H1 (cell line): ENCODE results near the gene DGKI. TPM values are rescaled to one million over a fixed set of nuclear protein-coding genes. Genes with fewer than 3 reads are reported as not detected.

Source experiments
- CTCF ChIA-PET: fragments of 300-600 bp; sonication (Branson Sonifier 250); formaldehyde crosslinking; loops from one replicate; lab custom pipeline; 2021; ENCODE audit not compliant: partially characterized antibody; lab: Charles Lee
- POLR2A ChIA-PET: fragments of 300-600 bp; sonication (Branson Sonifier 250); formaldehyde crosslinking; loops from one replicate; lab custom pipeline; 2021; ENCODE audit warnings: inconsistent platforms; ENCODE audit not compliant: partially characterized antibody; lab: Charles Lee
- DNase-seq, 2 experiments: peaks; one replicate each; pipeline versions ENCODE4 v3.0.0 to v3.0.0-alpha.2; 2010 to 2022; ENCODE audit warnings: low spot score in 2 of 2, low read depth in 1 of 2, mixed read lengths in 1 of 2
- FAIRE-seq: peaks from 2 replicates; lab custom pipeline; 2011; peaks lifted over from hg19 to GRCh38; lab: Jason Lieb, UNC
- H2AFZ ChIP-seq: 2 replicates; pipeline ENCODE4 v1.8.1; 2012; ENCODE audit warnings: low read length, inconsistent platforms
- H2AK5ac ChIP-seq: 2 replicates; pipeline ENCODE4 v1.6.1; 2013; ENCODE audit warnings: low read depth, low read length
- H2BK120ac ChIP-seq: replicated peaks from 2 replicates; pipeline ENCODE3; 2013; ENCODE audit warnings: low read depth, low read length, inconsistent platforms
- H2BK12ac ChIP-seq: 2 replicates; pipeline ENCODE4 v1.6.1; 2013; ENCODE audit warnings: low read depth, low read length
- H2BK15ac ChIP-seq: 2 replicates; pipeline ENCODE4 v1.6.1; 2013; ENCODE audit warnings: low read length
- H2BK20ac ChIP-seq: 2 replicates; pipeline ENCODE4 v1.6.1; 2013; ENCODE audit warnings: low read length
- H2BK5ac ChIP-seq: 2 replicates; pipeline ENCODE4 v1.6.1; 2013; ENCODE audit warnings: low read depth, low read length
- H3K14ac ChIP-seq: 2 replicates; pipeline ENCODE4 v1.6.1; 2013; ENCODE audit warnings: inconsistent platforms; ENCODE audit not compliant: insufficient read length
- H3K18ac ChIP-seq: 2 replicates; pipeline ENCODE4 v1.6.1; 2013; ENCODE audit warnings: low read length; ENCODE audit errors: extremely low read depth
- H3K23ac ChIP-seq: 2 replicates; pipeline ENCODE4 v1.6.1; 2013; ENCODE audit warnings: inconsistent platforms; ENCODE audit not compliant: insufficient read length
- H3K23me2 ChIP-seq: 2 replicates; pipeline ENCODE4 v1.6.1; 2013; ENCODE audit warnings: low read depth, low read length
- H3K27ac ChIP-seq: 2 replicates; pipeline ENCODE4 v1.6.1; 2011; ENCODE audit warnings: low read depth, low read length, inconsistent platforms
- H3K27me3 ChIP-seq, 4 experiments: replicated peaks in 1 of 4; 1 replicate in 1 of 4; 2 replicates in 3 of 4; pipeline versions ENCODE4 v1.6.1 to v1.8.1; 2011 to 2013; ENCODE audit warnings: low read length in 3 of 4, mild to moderate bottlenecking in 3 of 4, inconsistent platforms in 2 of 4, mixed read lengths in 2 of 4, moderate library complexity in 1 of 4; ENCODE audit not compliant: control insufficient read depth in 3 of 4, insufficient read depth in 3 of 4; ENCODE audit errors: extremely low read depth in 1 of 4
- H3K36me3 ChIP-seq, 4 experiments: 2 replicates each; pipeline versions ENCODE4 v1.6.1 to v1.8.1; 2011 to 2013; ENCODE audit warnings: mild to moderate bottlenecking in 4 of 4, low read length in 3 of 4, moderate library complexity in 2 of 4, control low read depth in 1 of 4, inconsistent platforms in 1 of 4; ENCODE audit not compliant: insufficient read depth in 4 of 4, control insufficient read depth in 2 of 4
- H3K4ac ChIP-seq: replicated peaks from 2 replicates; pipeline ENCODE3; 2013; ENCODE audit warnings: low read length, low read depth, mixed read lengths, inconsistent platforms; ENCODE audit not compliant: insufficient read length
- H3K4me1 ChIP-seq, 4 experiments: replicated peaks in 1 of 4; 1 replicate in 1 of 4; 2 replicates in 3 of 4; pipeline versions ENCODE4 v1.6.1 to v1.8.1; 2011 to 2013; ENCODE audit warnings: low read length in 3 of 4, inconsistent platforms in 2 of 4, mixed read lengths in 1 of 4; ENCODE audit not compliant: insufficient read depth in 4 of 4, control insufficient read depth in 3 of 4
- H3K4me2 ChIP-seq, 2 experiments: 2 replicates each; pipeline versions ENCODE4 v1.6.1 to v1.8.1; 2011 to 2013; ENCODE audit warnings: low read depth in 2 of 2, low read length in 2 of 2, control low read depth in 1 of 2, inconsistent platforms in 1 of 2, mild to moderate bottlenecking in 1 of 2; ENCODE audit not compliant: insufficient read depth in 1 of 2
- H3K4me3 ChIP-seq, 4 experiments: fragments of 200-600, 300-600 bp in 1 of 4; sonication (generic), shearing (Covaris generic), sonication (Bioruptor Twin) in 1 of 4; 2 replicates each; pipeline versions ENCODE4 v1.5.1 to v1.8.1; 2011 to 2016; ENCODE audit warnings: low read length in 4 of 4, low read depth in 3 of 4, control low read depth in 2 of 4, inconsistent platforms in 2 of 4, mild to moderate bottlenecking in 2 of 4, mixed read lengths in 1 of 4, moderate library complexity in 1 of 4; ENCODE audit not compliant: insufficient read depth in 2 of 4; ENCODE audit errors: extremely low read depth in 1 of 4
- H3K56ac ChIP-seq: replicated peaks from 2 replicates; pipeline ENCODE3; 2013; ENCODE audit warnings: low read depth, mild to moderate bottlenecking, mixed read lengths, low read length, inconsistent platforms; ENCODE audit not compliant: insufficient read length
- H3K79me1 ChIP-seq: 2 replicates; pipeline ENCODE4 v1.6.1; 2013; ENCODE audit warnings: low read depth, low read length, control low read depth
- H3K79me2 ChIP-seq, 2 experiments: 2 replicates each; pipeline versions ENCODE4 v1.6.1 to v1.8.1; 2012 to 2013; ENCODE audit warnings: low read length in 2 of 2, mild to moderate bottlenecking in 2 of 2, inconsistent platforms in 1 of 2; ENCODE audit not compliant: insufficient read depth in 2 of 2, control insufficient read depth in 1 of 2
- H3K9ac ChIP-seq, 4 experiments: replicated peaks in 1 of 4; 1 replicate in 1 of 4; 2 replicates in 3 of 4; pipeline versions ENCODE4 v1.6.1 to v1.8.1; 2011 to 2013; ENCODE audit warnings: low read depth in 3 of 4, low read length in 3 of 4, control low read depth in 2 of 4, mild to moderate bottlenecking in 2 of 4, moderate library complexity in 2 of 4, inconsistent platforms in 1 of 4; ENCODE audit errors: extremely low read depth in 1 of 4
- H3K9me3 ChIP-seq, 2 experiments: 2 replicates each; pipeline versions ENCODE4 v1.6.1 to v1.8.1; 2012 to 2013; ENCODE audit warnings: mild to moderate bottlenecking in 2 of 2, moderate library complexity in 2 of 2, control low read depth in 1 of 2, inconsistent platforms in 1 of 2, low read depth in 1 of 2, low read length in 1 of 2, mixed read lengths in 1 of 2; ENCODE audit not compliant: insufficient read depth in 2 of 2
- H4K20me1 ChIP-seq, 2 experiments: replicated peaks in 1 of 2; 2 replicates each; pipeline versions ENCODE3 to v1.8.1; 2011 to 2013; ENCODE audit warnings: inconsistent platforms in 2 of 2, low read length in 2 of 2, mild to moderate bottlenecking in 1 of 2; ENCODE audit not compliant: insufficient read depth in 2 of 2, control insufficient read depth in 1 of 2
- H4K5ac ChIP-seq: 2 replicates; pipeline ENCODE4 v1.6.1; 2013; ENCODE audit warnings: low read length, low read depth, mixed read lengths, inconsistent platforms; ENCODE audit not compliant: insufficient read length
- H4K8ac ChIP-seq: 2 replicates; pipeline ENCODE4 v1.8.0; 2013; ENCODE audit warnings: mild to moderate bottlenecking, moderate library complexity, low read length, inconsistent platforms; ENCODE audit not compliant: insufficient read depth; ENCODE audit errors: extremely low read depth
- H4K91ac ChIP-seq: replicated peaks from 2 replicates; pipeline ENCODE3; 2013; ENCODE audit warnings: low read length, mixed read lengths, inconsistent platforms; ENCODE audit not compliant: insufficient read length
- BACH1 ChIP-seq: IDR thresholded peaks from 2 replicates; pipeline ENCODE4 v1.6.1; 2012; ENCODE audit warnings: low read length, improper control_type of control experiment
- BRCA1 ChIP-seq: IDR thresholded peaks from 2 replicates; pipeline ENCODE4 v1.6.1; 2012; ENCODE audit warnings: low read depth, low read length, improper control_type of control experiment
- CBX8 ChIP-seq: fragments of 300-800, 300-1000 bp; sonication (generic); IDR thresholded peaks from 2 replicates; pipeline ENCODE4 v1.7.1; 2016; ENCODE audit warnings: low read depth, low read length, borderline replicate concordance
- HDAC6 ChIP-seq: IDR thresholded peaks from one replicate; pipeline ENCODE4 v1.7.1; 2012; ENCODE audit warnings: low read depth, mild to moderate bottlenecking, inconsistent platforms, low read length, moderate library complexity
- JUN ChIP-seq: IDR thresholded peaks from 2 replicates; pipeline ENCODE4 v1.6.1; 2011; ENCODE audit warnings: low read depth, mild to moderate bottlenecking, improper control_type of control experiment, low read length
- KDM5A ChIP-seq: fragments of 200-600 bp; IDR thresholded peaks from 2 replicates; pipeline ENCODE4 v1.7.1; 2012; ENCODE audit warnings: mild to moderate bottlenecking, low read length, inconsistent platforms, mixed read lengths
- PHF8 ChIP-seq: fragments of 200-600 bp; sonication (generic); conservative IDR thresholded peaks from 2 replicates; pipeline ENCODE4 v1.7.1; 2012; ENCODE audit warnings: low read depth, mild to moderate bottlenecking, inconsistent platforms, low read length, moderate library complexity
- RBBP5 ChIP-seq: IDR thresholded peaks from 2 replicates; pipeline ENCODE4 v1.7.1; 2012; ENCODE audit warnings: low read depth, mild to moderate bottlenecking, inconsistent platforms, low read length, moderate library complexity, borderline replicate concordance
- RNF2 ChIP-seq: fragments of 200-900, 300-1000 bp; sonication (generic); IDR thresholded peaks from 2 replicates; pipeline ENCODE4 v1.7.1; 2016; ENCODE audit warnings: borderline replicate concordance, low read depth, mild to moderate bottlenecking, antibody characterized with exemption, low read length; ENCODE audit not compliant: poor library complexity, severe bottlenecking; ENCODE audit errors: missing control alignments
- SP4 ChIP-seq: IDR thresholded peaks from 2 replicates; pipeline ENCODE4 v1.6.1; 2012; ENCODE audit warnings: low read length, inconsistent platforms
- WGBS, 2 experiments: shearing (Covaris generic) in 1 of 2; methylation state at CpG; one replicate each; pipeline versions ENCODE4 v1.1.6 to v1.1.7; 2013 to 2015; ENCODE audit warnings: low lambda C conversion rate in 2 of 2, mixed read lengths in 2 of 2, inconsistent platforms in 1 of 2, low coverage in 1 of 2, missing lambda C conversion rate in 1 of 2; ENCODE audit not compliant: insufficient replicate concordance in 2 of 2, insufficient coverage in 1 of 2, insufficient read length in 1 of 2; ENCODE audit errors: extremely low coverage in 1 of 2, missing lambda C conversion rate in 1 of 2; 5-methylcytosine and 5-hydroxymethylcytosine counted together
- polyA plus RNA-seq, 7 experiments: library from polyadenylated mRNA; depleted of rRNA in 3 of 7; stranded (reverse) in 5 of 7; unstranded in 2 of 7; fragments of >200 nt in 5 of 7; fragments of 200-250 nt in 2 of 7; gene quantifications; 1 replicate in 5 of 7; 2 replicates in 1 of 7; 4 replicates in 1 of 7; pipeline versions ENCODE4 v1.2.1 to v1.2.3, GENCODE V29; 2011 to 2013; ENCODE audit warnings: missing spikeins in 2 of 7, mixed read lengths in 2 of 7
- total RNA-seq: library from RNA; stranded (reverse); fragmentation: NEBNext Ultra II Directional; extraction: Animal tissue kit (Norgen Biotek cat#: 25700); gene quantifications from 2 replicates; pipeline ENCODE4 v1.2.1, GENCODE V29; 2021
- TF ChIP-seq, protein P1 (sequence below): IDR thresholded peaks from 2 replicates; pipeline ENCODE4 v1.6.1; 2011; ENCODE audit warnings: low read length, improper control_type of control experiment
- TF ChIP-seq, protein P2 (sequence below): IDR thresholded peaks from 2 replicates; pipeline ENCODE4 v1.6.1; 2012; ENCODE audit warnings: low read length, inconsistent platforms

The DGKI gene
- total and polyA plus RNA-seq, 2 of the 8 experiments (the other 6 are each of a cell fraction or from before 2014, with no cell fraction given) = 0.20 to 0.71 TPM

DNA sequence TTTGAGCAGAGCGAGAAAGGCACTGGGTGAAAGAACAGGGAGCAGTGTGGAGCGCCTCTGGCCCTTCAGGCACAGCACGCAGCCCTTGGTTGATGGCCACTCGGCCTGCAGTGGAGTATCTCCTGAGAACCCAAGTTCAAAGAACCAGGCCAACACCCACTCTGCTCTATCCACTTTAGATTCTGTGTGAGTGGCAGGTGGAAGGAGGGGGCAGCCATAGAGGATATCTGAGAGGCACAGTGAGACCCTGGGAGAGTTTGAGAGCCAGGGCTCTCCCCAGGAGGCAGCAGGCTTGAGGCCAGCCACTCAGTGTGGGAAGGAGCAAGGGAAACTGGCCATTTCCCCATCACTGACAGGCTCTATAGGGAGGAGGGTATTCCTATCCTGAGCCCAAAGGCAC, 450.7 kb downstream of the DGKI start:
- no peak overlapping the region for H2BK20ac ChIP-seq
- DNase-seq (no peak), FAIRE-seq (no peak)
- H3K4ac ChIP-seq = no peak overlapping the region
- H3K23ac ChIP-seq = no peak overlapping the region
- no peaks in the 10 kb centered on the region for H3K79me2 ChIP-seq
- no peak overlapping the region for H3K18ac ChIP-seq
- POLR2A ChIA-PET = no interaction called here
- no peaks in the 10 kb centered on the region for H3K79me1 ChIP-seq
- no peak overlapping the region for H4K8ac ChIP-seq
- H3K14ac ChIP-seq = no peak overlapping the region
- no peak overlapping the region for H4K91ac ChIP-seq
- H3K27me3 ChIP-seq = no peaks in the 10 kb centered on the region
- H2BK5ac ChIP-seq = no peak overlapping the region
- no peak overlapping the region for H4K5ac ChIP-seq
- no peak overlapping the region for H2BK12ac ChIP-seq
- no peak overlapping the region for H3K4me3 ChIP-seq
- H3K4me1 ChIP-seq = no peaks in the 10 kb centered on the region
- no peak overlapping the region for H3K9ac ChIP-seq
- no peaks in the 10 kb centered on the region for H3K36me3 ChIP-seq
- H2AFZ ChIP-seq = no peak overlapping the region
- no peak overlapping the region for H3K56ac ChIP-seq
- H4K20me1 ChIP-seq = no peaks in the 10 kb centered on the region
- no peak overlapping the region for H2BK120ac ChIP-seq
- WGBS, 2 experiments = 90% methylated on average over 4 of the region's 4 CpGs; no CpG with 5 or more reads in 1 of the 2 experiments
- H2AK5ac ChIP-seq = no peak overlapping the region
- H3K23me2 ChIP-seq = no peaks in the 10 kb centered on the region
- CTCF ChIA-PET = no interaction called here
- no peak overlapping the region for H3K27ac ChIP-seq
- no peak overlapping the region for H2BK15ac ChIP-seq
- H3K4me2 ChIP-seq = no peak overlapping the region
- no peaks in the 10 kb centered on the region for H3K9me3 ChIP-seq
- TF ChIP-seq BRCA1 (no peak), JUN (no peak), PHF8 (no peak), KDM5A (no peak), BACH1 (no peak), CBX8 (no peak), HDAC6 (no peak), RNF2 (no peak), RBBP5 (no peak), SP4 (no peak)
- TF ChIP-seq, protein P1, sequence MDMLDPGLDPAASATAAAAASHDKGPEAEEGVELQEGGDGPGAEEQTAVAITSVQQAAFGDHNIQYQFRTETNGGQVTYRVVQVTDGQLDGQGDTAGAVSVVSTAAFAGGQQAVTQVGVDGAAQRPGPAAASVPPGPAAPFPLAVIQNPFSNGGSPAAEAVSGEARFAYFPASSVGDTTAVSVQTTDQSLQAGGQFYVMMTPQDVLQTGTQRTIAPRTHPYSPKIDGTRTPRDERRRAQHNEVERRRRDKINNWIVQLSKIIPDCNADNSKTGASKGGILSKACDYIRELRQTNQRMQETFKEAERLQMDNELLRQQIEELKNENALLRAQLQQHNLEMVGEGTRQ = no peak
- TF ChIP-seq, protein P2, sequence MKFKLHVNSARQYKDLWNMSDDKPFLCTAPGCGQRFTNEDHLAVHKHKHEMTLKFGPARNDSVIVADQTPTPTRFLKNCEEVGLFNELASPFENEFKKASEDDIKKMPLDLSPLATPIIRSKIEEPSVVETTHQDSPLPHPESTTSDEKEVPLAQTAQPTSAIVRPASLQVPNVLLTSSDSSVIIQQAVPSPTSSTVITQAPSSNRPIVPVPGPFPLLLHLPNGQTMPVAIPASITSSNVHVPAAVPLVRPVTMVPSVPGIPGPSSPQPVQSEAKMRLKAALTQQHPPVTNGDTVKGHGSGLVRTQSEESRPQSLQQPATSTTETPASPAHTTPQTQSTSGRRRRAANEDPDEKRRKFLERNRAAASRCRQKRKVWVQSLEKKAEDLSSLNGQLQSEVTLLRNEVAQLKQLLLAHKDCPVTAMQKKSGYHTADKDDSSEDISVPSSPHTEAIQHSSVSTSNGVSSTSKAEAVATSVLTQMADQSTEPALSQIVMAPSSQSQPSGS = no peak
